Measurements from ENCODE around the gene OOSP1. TPM values are rescaled to one million over a fixed set of nuclear protein-coding genes. Genes with fewer than 3 reads are reported as not detected.

Gene OOSP1
- total RNA-seq, 1 donor from 2014 or later = not detected

Other genes with a start within 250 kb of the OOSP1 start
- not detected in 2 replicates for gene OR10V1, start 224.6 kb upstream of the OOSP1 start, total RNA-seq
- gene STX3, start 183.1 kb upstream of the OOSP1 start, total RNA-seq = 88.0 and 94.7 TPM in 2 replicates
- gene MRPL16, start 127.7 kb upstream of the OOSP1 start, total RNA-seq = 67.0 and 68.2 TPM in 2 replicates
- not detected in 2 replicates for gene CBLIF, start 92.9 kb upstream of the OOSP1 start, total RNA-seq
- not detected in 2 replicates for gene TCN1, start 71.9 kb upstream of the OOSP1 start, total RNA-seq
- not detected in 2 replicates for gene OOSP3, start 59.6 kb upstream of the OOSP1 start, total RNA-seq
- not detected in 2 replicates for gene OOSP4A, start 25.6 kb downstream of the OOSP1 start, total RNA-seq
- gene OOSP4B, start 78.7 kb downstream of the OOSP1 start, total RNA-seq = not detected in 2 replicates
- not detected in 2 replicates for gene OOSP2, start 102.0 kb downstream of the OOSP1 start, total RNA-seq
- not detected in 2 replicates for gene MS4A3, start 118.2 kb downstream of the OOSP1 start, total RNA-seq
- gene MS4A2, start 150.2 kb downstream of the OOSP1 start, total RNA-seq = not detected in 2 replicates
- not detected in 2 replicates for gene MS4A6A, start 244.7 kb downstream of the OOSP1 start, total RNA-seq